HUES64 (cell line): Measurements from ENCODE around the gene IL17RD.

Source experiments
- H3K27ac ChIP-seq: 2 replicates; pipeline ENCODE4 v1.7.0; 2013; ENCODE audit warnings: low read depth, low read length, inconsistent platforms
- H3K27me3 ChIP-seq: 2 replicates; pipeline ENCODE4 v1.6.1; 2013; ENCODE audit warnings: mild to moderate bottlenecking, low read length; ENCODE audit not compliant: insufficient read depth
- H3K36me3 ChIP-seq: 2 replicates; pipeline ENCODE4 v1.6.1; 2013; ENCODE audit warnings: mild to moderate bottlenecking, low read length; ENCODE audit not compliant: insufficient read depth
- H3K4me1 ChIP-seq: 2 replicates; pipeline ENCODE4 v1.6.1; 2013; ENCODE audit warnings: mild to moderate bottlenecking, low read length, moderate library complexity; ENCODE audit not compliant: insufficient read depth
- H3K4me3 ChIP-seq: 2 replicates; pipeline ENCODE4 v1.5.1; 2013; ENCODE audit warnings: mild to moderate bottlenecking, low read length, moderate library complexity
- H3K9ac ChIP-seq: 2 replicates; pipeline ENCODE4 v1.6.1; 2013; ENCODE audit warnings: mild to moderate bottlenecking, low read depth, low read length
- H3K9me3 ChIP-seq: 2 replicates; pipeline ENCODE4 v1.6.1; 2013; ENCODE audit warnings: low read depth, low read length; ENCODE audit not compliant: insufficient read depth
- WGBS: fragments of 150-250, 120-280 bp; methylation state at CpG from one replicate; pipeline ENCODE4 v1.1.7; 2013; ENCODE audit warnings: missing lambda C conversion rate; 5-methylcytosine and 5-hydroxymethylcytosine counted together

IL17RD gene

GRCh38 chr3:57048052-57048671 is 117.0 kb downstream of the IL17RD start:
- Histone ChIP-seq H3K27me3 (no peaks in the 10 kb centered on the region), H3K36me3 (no peaks in the 10 kb centered on the region), H3K4me3 (no peak overlapping the region), H3K27ac (no peak overlapping the region), H3K4me1 (peaks cover 5% of the 10 kb centered on the region; the same call in 1 of the 2 replicates), H3K9me3 (no peaks in the 10 kb centered on the region), H3K9ac (no peak overlapping the region)
- WGBS = 94% methylated on average over 8 of the region's 8 CpGs

- Histone ChIP-seq H3K4me1 (peaks cover 5% of the 10 kb centered on the region; the same call in 1 of the 2 replicates), H3K9me3 (no peaks in the 10 kb centered on the region), H3K4me3 (no peak overlapping the region), H3K36me3 (no peaks in the 10 kb centered on the region), H3K27me3 (no peaks in the 10 kb centered on the region), H3K27ac (no peak overlapping the region), H3K9ac (no peak overlapping the region)
- WGBS = 90% methylated on average over 7 of the region's 7 CpGs
Measured at GRCh38 chr3:57046101-57046765, 118.9 kb downstream of the IL17RD start.

- no peak overlapping the region for H3K9ac ChIP-seq
- H3K4me3 ChIP-seq = no peak overlapping the region
- no peaks in the 10 kb centered on the region for H3K36me3 ChIP-seq
- no peaks in the 10 kb centered on the region for H3K9me3 ChIP-seq
- H3K27ac ChIP-seq = no peak overlapping the region
- H3K27me3 ChIP-seq = no peaks in the 10 kb centered on the region
- WGBS = no CpG with 5 or more reads among the region's 1 CpG
- peaks cover 5% of the 10 kb centered on the region; the same call in 1 of the 2 replicates for H3K4me1 ChIP-seq
Measured at GRCh38 chr3:57043518-57043917, 121.6 kb downstream of the IL17RD start.

GRCh38 chr3:57041674-57042073 is 123.5 kb downstream of the IL17RD start:
- 82% methylated on average over 6 of the region's 6 CpGs for WGBS
- Histone ChIP-seq H3K9me3 (no peaks in the 10 kb centered on the region), H3K4me1 (peaks cover 5% of the 10 kb centered on the region; the same call in 1 of the 2 replicates), H3K36me3 (no peaks in the 10 kb centered on the region), H3K9ac (no peak overlapping the region), H3K27ac (no peak overlapping the region), H3K27me3 (no peaks in the 10 kb centered on the region), H3K4me3 (no peak overlapping the region)
